GM12864 (cell line): ENCODE data around the gene KLK12.

Source experiments
- DNase-seq: peaks from one replicate; pipeline ENCODE4 v3.0.0-alpha.2; 2011; ENCODE audit warnings: low read depth
- H3K4me3 ChIP-seq: 2 replicates; pipeline ENCODE4 v1.5.1; 2011; ENCODE audit warnings: mild to moderate bottlenecking, low read depth, low read length, control low read depth
- CTCF ChIP-seq: IDR thresholded peaks from 2 replicates; pipeline ENCODE4 v1.5.1; 2011; ENCODE audit warnings: low read depth, mild to moderate bottlenecking, moderate library complexity, low read length, control low read depth, inconsistent platforms; ENCODE audit errors: missing control alignments

The KLK12 gene

GRCh38 chr19:51065221-51065960 is 30.6 kb upstream of the KLK12 start:
- no peak for TF ChIP-seq CTCF
- no peak overlapping the region for H3K4me3 ChIP-seq
- no peak for DNase-seq

GRCh38 chr19:51064534-51065220 is 29.9 kb upstream of the KLK12 start, which contains the start of gene KLK13:
Gene KLK13 (minus strand): TSS chr19:51065092. CDS start chr19:51065067, 25 bp downstream.
- H3K4me3 ChIP-seq, result no peak within 1 kb of the TSS
- DNase-seq, result no peak
- no peak for TF ChIP-seq CTCF

GRCh38 chr19:51063664-51064063 is 28.9 kb upstream of the KLK12 start:
- H3K4me3 ChIP-seq, result no peak overlapping the region
- no peak for DNase-seq
- no peak for TF ChIP-seq CTCF

DNA sequence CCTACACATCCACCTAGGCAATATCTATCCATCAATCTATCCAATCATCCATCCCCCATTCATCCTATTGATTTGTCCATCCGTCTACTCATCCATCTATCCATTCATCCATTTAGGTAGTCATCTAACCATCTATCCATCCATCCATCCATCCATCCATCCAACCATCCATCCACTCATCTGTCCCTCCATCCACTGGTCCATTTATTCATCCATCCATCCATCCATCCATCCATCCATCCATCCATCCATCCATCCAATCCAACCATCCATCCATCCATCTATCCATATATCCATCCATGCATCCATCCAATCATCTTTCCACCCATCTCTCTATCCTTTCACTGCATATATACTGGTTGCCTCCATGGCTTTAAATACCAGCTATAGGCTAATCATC is 26.2 kb upstream of the KLK12 start:
- no peak for TF ChIP-seq CTCF
- DNase-seq, result no peak
- H3K4me3 ChIP-seq, result no peak overlapping the region

DNA sequence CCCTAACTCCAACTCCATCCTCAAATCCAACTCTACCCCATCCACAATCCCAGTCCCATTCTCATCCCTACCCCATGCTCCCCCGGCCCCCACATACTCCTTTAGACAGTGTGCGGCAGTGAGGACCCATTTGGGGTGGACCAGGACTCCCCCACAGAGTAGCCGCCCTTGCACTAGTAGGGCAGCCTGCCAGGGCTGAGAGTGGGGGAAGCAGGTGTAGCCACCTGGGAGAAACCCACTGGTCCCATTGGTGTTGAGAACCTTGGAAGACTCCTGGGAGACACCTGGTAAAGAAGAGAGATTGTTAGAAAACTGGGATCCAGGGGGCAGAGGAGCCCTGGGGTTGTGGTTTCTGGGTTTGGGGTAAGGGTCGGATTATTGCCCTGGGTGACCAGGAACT is 25.5 kb upstream of the KLK12 start:
- H3K4me3 ChIP-seq, result no peak overlapping the region
- DNase-seq, result no peak
- TF ChIP-seq CTCF, result no peak

GRCh38 chr19:51059715-51060114 is 24.9 kb upstream of the KLK12 start:
- no peak overlapping the region for H3K4me3 ChIP-seq
- no peak for DNase-seq
- no peak for TF ChIP-seq CTCF
